SKM-1 treated with dmso at 0.1 percent for 144 hours (cell line): ENCODE measurements around the gene TBCK.
"Not testable (repeated sequence)": the region's sequence is repeated elsewhere in the genome, so short reads cannot be mapped to it uniquely, and the experiment has no call there.

Experiments
- DNase-seq: peaks from one replicate; lab custom pipeline; 2025; ENCODE audit not compliant: unreplicated experiment; lab: John Stamatoyannopoulos, UW

TBCK gene

DNA sequence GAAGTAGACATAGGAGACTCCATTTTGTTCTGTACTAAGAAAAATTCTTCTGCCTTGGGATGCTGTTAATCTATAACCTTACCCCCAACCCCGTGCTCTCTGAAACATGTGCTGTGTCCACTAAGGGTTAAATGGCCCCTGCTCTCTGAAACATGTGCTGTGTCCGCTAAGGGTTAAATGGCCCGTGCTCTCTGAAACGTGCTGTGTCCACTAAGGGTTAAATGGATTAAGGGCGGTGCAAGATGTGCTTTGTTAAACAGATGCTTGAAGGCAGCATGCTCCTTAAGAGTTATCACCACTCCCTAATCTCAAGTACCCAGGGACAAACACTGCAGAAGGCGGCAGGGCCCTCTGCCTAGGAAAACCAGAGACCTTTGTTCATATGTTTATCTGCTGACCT, 5.8 kb upstream of the TBCK start:
- not testable (repeated sequence) for DNase-seq

DNA sequence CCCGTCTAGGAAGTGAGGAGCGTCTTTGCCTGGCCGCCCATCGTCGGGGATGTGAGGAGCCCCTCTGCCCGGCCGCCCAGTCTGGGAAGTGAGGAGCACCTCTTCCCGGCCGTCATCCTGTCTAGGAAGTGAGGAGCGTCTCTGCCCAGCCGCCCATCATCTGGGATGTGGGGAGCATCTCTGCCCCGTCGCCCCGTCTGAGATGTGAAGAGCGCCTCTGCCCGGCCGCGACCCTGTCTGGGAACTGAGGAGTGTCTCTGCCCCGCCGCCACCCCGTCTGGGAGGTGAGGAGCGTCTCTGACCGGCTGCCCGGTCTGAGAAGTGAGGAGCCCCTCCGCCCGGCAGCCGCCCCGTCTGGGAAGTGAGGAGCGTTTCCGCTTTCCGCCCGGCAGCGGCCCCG, 5.2 kb upstream of the TBCK start:
- not testable (repeated sequence) for DNase-seq

- no peak for DNase-seq
Measured at GRCh38 chr4:106320235-106320634, 4.2 kb upstream of the TBCK start.

DNA sequence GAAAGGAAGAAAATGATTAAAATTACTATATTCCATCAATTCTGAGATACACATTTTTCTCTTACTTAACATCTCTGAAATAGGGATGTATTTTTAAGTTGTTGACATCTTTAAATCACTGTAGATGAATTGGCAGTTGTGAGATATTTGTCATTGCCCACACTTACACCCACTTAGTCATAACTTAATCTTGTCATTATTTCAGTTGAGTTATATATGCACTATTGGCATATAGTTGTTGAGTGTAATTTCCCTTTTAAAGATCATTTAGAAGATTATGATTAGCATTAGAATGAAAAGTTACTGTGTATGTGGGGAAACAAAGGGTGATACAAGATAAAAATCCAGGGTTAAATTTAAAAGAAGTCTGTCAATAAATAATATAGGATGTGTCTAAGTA, 2.5 kb upstream of the TBCK start:
- no peak for DNase-seq

- DNase-seq, result no peak
Measured at GRCh38 chr4:106317815-106318214, 1.8 kb upstream of the TBCK start.

DNA sequence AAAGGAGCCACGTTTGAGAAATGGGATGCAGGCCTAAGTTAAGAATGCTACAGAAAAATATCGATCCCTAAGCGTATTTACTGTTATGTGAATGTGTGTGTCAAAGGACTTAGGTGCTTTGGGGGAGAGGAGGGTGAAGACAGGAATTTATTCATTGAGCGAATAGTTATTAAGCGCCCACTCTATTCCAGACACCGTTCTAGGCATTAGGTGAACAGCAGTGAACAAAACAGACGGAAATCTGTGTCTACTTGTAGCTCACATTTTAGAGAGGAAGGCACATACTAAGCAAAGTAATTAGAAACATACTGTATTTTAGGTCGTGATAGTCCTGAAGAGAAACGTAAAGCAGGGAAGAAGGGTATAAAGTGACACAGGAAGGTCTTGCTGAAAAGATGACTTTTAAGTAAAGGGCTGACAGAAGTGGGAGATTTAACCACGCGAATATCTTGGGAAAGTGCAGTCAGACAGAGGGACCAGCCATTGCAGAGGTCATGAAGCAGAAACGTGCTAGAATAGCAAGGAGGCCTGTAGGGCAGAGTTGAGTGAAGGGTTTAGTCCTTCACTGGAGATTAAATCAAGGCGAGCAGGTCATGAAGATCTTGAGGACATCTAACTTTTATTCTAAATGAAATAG, 882 bp upstream of the TBCK start:
- no peak for DNase-seq

DNA sequence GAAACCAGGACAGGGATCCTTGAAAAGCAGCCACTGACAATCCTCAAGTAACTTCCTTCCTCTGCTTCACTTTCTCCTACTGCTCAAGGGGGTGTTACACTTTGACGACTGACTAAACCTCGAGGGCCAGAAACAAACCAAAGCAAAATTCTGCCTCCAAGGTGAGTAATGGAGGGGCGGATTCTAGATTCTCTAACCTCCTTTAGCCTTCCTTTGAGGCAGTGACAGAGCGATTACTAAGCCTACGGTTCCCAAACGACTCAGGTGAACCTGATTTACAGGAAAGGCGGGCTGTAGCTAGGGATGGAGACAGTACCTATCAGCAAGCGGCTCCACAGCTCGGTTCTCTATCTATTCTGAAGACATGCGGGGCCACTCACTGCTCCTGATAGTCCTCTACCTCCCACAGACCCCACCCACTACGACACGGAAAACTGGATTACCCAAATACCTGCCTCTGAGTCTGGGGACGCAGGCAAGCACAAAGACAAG, 487 bp downstream of the TBCK start:
- DNase-seq, result peak; percentile 19

DNA sequence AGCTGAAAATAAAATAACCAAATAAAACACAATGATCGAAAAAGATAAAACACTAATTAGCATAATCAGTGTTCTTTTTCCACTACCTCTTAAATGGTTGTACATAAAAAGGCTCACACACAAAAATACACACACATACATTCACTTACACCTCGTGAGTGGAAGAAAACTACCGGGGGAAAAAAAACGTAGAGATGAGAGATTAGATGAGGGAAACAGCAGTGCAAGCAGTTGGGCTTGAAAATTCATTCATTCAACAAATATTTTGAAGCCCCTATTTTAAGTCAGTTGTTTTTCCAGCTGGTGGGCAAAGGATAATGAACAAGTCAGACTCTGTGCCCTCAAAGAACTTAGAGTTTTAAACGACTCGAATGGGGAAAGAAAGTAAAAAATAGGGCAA, 1.0 kb downstream of the TBCK start:
- DNase-seq, result no peak

- no peak for DNase-seq
Measured at GRCh38 chr4:106312997-106313522, 2.9 kb downstream of the TBCK start.

DNA sequence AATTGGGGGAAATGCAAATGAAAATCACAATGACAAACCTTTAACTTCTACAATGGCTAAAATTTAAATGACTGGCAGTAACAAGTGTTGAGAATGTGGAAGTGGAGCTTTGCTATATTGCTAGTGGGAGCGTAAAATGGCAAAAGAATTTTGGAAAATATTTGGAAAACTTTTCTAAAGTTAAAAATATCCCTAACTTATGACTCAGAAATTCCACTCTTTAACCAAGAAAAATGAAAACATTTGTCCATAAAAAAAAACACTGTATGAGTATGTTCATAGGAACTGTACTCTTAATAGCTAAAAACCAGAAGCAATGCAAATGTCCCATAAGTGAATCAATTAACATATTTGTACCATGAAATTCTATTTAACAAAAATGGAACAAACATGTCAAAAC, 3.6 kb downstream of the TBCK start:
- DNase-seq, result no peak

- no peak for DNase-seq
Measured at GRCh38 chr4:106306561-106306960, 9.4 kb downstream of the TBCK start.

DNA sequence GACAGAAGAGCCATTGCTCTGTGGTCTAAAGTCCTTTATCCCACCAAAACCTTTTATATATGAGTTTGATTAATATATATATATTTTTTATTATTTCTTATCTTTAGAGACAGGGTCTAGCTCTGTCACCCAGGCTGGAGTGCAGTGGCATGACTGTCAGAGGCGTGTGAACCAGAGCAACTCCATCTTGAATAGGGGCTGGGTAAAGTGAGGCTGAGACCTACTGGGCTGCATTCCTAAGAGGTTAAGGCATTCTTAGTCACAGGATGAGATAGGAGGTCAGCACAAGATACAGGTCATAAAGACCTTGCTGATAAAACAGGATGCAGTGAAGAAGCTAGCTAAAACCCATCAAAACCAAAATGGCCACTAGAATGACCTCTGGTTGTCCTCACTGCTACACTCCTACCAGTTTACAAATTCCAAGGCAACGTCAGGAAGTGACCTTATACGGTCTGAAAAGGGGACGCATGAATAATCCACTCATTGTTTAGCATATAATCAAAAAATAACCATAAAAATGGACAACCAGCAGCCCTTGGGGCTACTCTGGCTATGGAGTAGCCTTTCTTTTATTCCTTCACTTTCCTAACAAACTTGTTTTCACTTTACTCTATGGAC, 10.5 kb downstream of the TBCK start:
- no peak for DNase-seq

- DNase-seq, result no peak
Measured at GRCh38 chr4:106304632-106305031, 11.4 kb downstream of the TBCK start.

DNA sequence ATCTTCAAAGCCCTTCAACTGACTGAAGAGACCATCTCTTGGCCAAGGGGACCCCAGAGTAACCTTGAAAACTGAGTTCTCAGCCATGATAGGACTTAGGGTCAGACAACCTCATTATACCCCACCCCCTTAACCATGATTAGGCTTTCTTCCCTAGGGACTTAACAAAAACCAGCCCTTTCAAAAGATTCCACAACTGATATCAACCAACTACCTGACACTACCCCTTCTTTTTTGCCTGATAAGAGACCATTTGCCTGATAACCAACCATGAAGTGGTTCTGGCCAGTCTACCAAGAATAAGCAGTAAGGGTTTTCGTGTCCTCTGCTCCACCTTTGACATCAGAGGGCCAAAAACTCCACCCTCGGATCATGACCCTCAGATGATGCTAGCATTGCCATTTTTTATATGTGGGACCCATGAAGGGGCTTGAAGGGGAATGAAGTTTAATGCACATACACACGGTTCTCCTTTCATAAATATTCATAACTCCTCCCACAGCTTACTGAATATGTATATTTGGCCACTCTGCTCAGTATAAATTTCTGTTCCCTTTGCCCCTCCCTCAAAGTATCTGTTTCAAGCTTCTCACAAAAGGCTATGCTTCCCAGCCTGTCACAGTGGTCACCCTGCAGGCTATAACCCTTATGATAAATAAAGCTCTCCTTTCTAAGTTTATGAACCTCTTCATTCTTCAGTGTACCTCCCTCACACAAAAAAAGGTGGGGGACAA, 12.3 kb downstream of the TBCK start:
- DNase-seq, result no peak

DNA sequence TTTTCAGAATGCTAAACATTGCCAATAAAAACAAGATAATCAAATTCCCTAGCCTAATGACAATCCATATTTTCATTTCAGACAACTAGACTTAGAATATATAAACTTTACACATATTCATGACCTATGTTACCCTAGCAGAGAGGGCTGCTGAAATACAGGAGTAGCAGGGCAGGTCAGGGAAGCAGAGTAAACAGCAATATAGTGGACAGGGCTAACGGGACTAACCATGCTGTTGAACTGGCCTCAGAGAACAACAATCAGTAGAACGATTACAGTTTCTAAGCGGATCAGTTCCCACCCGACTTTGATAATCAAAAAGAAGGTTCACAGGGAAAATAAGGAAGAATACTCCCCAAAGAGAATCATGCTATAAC, 14.0 kb downstream of the TBCK start:
- no peak for DNase-seq

DNA sequence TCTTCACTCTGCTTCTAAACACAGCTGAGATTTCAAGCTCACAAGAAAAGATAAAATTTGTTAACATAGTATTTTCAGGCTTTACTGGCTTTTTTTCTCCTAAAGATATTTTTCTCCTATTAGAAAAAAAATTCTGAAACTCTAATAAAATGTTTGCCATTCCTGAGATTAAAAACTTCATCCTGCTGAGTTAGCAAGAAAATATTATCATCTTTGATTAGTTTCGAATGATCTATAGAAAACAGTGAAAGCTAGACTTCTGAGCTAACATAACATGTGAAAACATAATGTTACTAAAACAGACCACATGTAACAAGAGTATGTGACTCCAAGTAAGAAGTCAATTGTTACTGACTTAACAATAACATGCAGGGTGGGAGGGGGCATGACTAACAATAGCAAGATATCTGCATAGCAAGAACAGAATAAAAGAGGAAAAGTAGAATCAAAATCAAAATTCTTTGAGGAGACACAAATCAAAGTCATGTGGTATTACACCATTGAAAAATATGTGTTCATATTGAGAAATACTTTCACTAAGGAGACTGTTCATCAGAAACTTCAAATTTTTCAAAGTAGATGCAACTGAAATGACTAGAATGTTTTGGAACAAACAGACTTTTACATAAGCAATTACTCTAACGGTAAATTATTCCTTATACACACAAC, 14.5 kb downstream of the TBCK start:
- no peak for DNase-seq

DNA sequence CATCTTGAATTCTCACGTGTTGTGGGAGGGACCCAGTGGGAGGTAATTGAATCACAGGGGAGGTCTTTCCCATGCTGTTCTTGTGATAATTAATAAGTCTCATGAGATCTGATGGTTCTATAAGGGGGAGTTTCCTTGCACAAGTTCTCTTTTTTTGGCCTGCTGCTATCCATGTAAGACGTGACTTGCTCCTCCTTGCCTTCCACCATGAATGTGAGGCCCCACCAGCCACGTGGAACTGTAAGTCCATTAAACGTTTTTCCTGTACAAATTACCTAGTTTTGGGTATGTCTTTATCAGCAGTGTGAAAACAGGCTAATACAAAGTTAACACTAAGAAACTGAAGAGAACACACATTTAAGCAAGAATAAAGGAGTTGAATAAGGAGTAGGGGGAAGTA, 16.0 kb downstream of the TBCK start:
- no peak for DNase-seq

DNA sequence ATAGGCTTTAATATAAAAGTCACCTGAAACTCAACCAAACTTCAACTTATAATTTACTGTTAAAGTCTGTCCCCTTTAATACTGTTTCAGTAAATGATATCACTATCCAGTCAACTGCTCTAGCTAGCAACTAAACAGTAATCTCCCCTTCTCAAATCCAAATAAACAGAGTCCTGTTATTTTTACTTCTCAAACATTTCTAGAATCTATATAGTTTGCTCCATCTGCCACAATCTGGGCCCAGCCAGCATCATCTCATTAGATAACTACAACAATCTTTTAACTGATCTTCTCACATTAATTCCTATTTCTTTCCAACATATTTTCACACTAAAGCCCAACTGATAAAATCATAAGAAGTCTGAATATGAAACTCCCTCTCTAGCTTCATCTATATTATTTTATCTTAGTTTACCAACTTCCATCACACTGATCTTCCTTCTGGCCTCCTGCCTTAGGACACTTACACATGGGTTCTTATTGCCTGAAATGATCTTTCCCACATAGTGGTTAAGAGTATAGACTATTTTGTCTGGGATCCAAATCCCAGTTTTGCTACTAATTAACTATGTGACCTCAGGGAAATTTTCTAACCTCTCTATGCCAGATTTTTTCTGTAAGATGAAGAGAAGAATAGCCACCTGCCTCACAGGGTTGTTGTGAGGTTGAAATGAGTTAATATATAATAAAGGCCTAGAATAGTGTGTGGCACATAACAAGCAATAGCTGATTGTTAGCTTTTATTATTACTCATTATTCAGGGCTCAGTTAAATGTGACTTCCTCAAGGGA, 18.6 kb downstream of the TBCK start:
- DNase-seq, result no peak

DNA sequence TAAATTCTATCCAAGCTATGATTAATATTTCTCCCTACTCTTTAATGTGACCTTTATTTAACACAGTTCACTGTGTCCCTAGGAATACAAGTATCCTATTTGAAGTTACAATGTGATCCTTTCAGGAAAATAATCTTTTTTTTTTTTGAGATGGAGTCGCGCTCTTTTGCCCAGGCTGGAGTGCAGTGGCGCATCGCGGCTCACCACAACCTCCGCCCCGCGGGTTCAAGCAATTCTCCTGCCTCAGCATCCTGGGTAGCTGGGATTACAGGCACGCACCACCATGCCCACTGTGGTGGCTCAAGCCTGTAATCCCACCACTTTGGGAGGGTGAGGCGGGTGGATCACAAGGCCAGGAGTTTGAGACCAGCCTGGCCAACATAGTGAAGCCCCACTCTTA, 21.9 kb downstream of the TBCK start:
- no peak for DNase-seq

GRCh38 chr4:106291678-106292077, 24.3 kb downstream of the TBCK start:
- no peak for DNase-seq

- no peak for DNase-seq
Measured at GRCh38 chr4:106289737-106290136, 26.3 kb downstream of the TBCK start.
